Left renal pelvis (tissue), 4 donors: Measurements from ENCODE around the gene MC3R. TPM values are rescaled to one million over a fixed set of nuclear protein-coding genes. Genes with fewer than 3 reads are reported as not detected.

Experiments used
- DNase-seq, 4 donors: peaks; one replicate each; pipeline ENCODE4 v3.0.0-alpha.2; 2013; ENCODE audit warnings: low read depth in 4 of 4, low spot score in 3 of 4
- polyA plus RNA-seq, 4 donors: library from polyadenylated mRNA; unstranded; fragments of 120-200 nt; gene quantifications; one replicate each; pipeline ENCODE4 v1.2.1, GENCODE V29; 2013; ENCODE audit not compliant: insufficient read length in 4 of 4

The MC3R gene
- polyA plus RNA-seq, 4 donors: not detected

GRCh38 chr20:56249244-56249955 lies 868 bp downstream of the MC3R start:
- no peak for DNase-seq

- no peak for DNase-seq
Observed at GRCh38 chr20:56249956-56250355, 1.4 kb downstream of the MC3R start.

GRCh38 chr20:56257604-56258003 lies 9.1 kb downstream of the MC3R start:
- DNase-seq: no peak

GRCh38 chr20:56259948-56260347 lies 11.4 kb downstream of the MC3R start:
- no peak for DNase-seq

GRCh38 chr20:56268536-56268935 lies 20.0 kb downstream of the MC3R start:
- no peak for DNase-seq

GRCh38 chr20:56271974-56272373 lies 23.4 kb downstream of the MC3R start:
- no peak for DNase-seq

- DNase-seq: no peak
Observed at GRCh38 chr20:56273491-56273890, 25.0 kb downstream of the MC3R start.

GRCh38 chr20:56274156-56274555 lies 25.6 kb downstream of the MC3R start:
- no peak for DNase-seq

- no peak for DNase-seq
Observed at GRCh38 chr20:56278196-56278595, 29.7 kb downstream of the MC3R start.

- no peak for DNase-seq
Observed at GRCh38 chr20:56285496-56285895, 37.0 kb downstream of the MC3R start.

GRCh38 chr20:56289652-56290051 lies 41.1 kb downstream of the MC3R start:
- no peak for DNase-seq

- no peak for DNase-seq
Observed at GRCh38 chr20:56299362-56299761, 50.8 kb downstream of the MC3R start.

Other genes with a start within 250 kb of the MC3R start
- 10 to 100 TPM in 1 of 4 donors, 1 to 10 TPM in 3; 1.7 to 20.5 (median 3.8) TPM for gene CBLN4, start 243.2 kb upstream of the MC3R start, polyA plus RNA-seq
- gene FAM210B, start 110.2 kb downstream of the MC3R start, polyA plus RNA-seq: 10 to 100 TPM; 38.7 to 84.7 (median 43.4) TPM
- gene AURKA, start 143.5 kb downstream of the MC3R start, polyA plus RNA-seq: 10 to 100 TPM; 13.2 to 16.5 (median 15.2) TPM
- 10 to 100 TPM; 32.3 to 46.5 (median 42.6) TPM for gene CSTF1, start 143.9 kb downstream of the MC3R start, polyA plus RNA-seq
- gene CASS4, start 163.5 kb downstream of the MC3R start, polyA plus RNA-seq: 1 to 10 TPM in 3 of 4 donors, under 1 TPM in 1; 0.63 to 3.3 (median 2.8) TPM
- gene RTF2, start 219.9 kb downstream of the MC3R start, polyA plus RNA-seq: 100 to 1,000 TPM in 3 of 4 donors, 10 to 100 TPM in 1; 94.5 to 134 (median 129) TPM